Hindlimb muscle (tissue), 1 donor: ENCODE data around the gene SCGB1A1. TPM values are rescaled to one million over a fixed set of nuclear protein-coding genes. Genes with fewer than 3 reads are reported as not detected.

ENCODE experiments used
- DNase-seq: peaks from one replicate; pipeline ENCODE4 v3.0.0-alpha.2; 2013
- polyA plus RNA-seq: library from polyadenylated mRNA; unstranded; fragments of 120-200 nt; gene quantifications from one replicate; pipeline ENCODE4 v1.2.1, GENCODE V29; 2013; ENCODE audit not compliant: insufficient read length

SCGB1A1 gene
- polyA plus RNA-seq, 1 donor = not detected

DNA sequence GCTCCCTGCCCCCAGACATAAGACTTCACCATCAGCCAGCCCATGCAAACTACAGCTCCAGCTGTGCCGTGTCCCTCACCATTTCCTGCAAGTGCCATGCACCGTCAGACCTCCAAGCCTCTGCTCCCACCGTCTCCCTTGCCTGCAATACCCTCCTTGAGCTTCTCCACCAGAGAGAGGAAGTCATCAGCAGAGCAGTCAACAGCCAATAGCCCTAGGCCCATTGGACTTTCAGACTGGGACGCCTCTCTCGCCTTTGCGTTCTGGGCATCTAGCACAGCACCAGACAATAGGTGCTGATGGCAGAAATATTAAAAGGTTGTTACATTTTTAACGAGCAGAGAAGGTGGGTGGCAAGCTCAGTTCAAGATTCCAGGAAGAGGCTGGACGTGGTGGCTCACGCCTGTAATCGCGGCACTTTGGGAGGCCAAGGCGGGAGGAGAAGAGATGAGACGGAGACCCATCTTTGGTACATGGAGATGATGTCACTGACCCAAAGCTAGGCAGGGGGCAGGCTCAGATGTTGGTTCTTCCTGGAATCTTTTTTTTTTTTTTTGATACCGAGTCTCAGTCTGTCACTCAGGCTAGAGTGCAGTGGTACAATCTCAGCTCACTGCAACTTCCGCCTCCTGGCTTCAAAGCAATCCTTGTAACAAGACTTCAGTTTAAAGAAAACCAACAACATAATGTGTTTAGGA, 31.9 kb downstream of the SCGB1A1 start:
- DNase-seq = no peak

DNA sequence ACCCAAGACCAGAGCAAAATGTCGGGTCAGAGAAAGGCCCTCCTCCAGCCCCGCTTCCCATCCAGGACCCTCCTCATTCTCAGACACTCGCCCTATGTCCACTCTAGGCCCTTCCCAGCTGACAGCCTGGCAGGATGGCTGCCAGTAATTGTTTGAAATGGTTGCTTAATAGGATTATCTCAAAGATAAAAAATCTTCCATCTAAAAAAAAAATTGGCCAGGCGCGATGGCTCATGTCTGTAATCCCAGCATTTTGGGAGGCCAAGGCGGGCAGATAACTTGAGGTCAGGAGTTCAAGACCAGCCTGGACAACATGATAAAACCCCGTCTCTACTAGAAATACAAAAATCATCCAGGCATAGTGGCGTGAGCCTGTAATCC, 32.4 kb downstream of the SCGB1A1 start:
- no peak for DNase-seq

DNA sequence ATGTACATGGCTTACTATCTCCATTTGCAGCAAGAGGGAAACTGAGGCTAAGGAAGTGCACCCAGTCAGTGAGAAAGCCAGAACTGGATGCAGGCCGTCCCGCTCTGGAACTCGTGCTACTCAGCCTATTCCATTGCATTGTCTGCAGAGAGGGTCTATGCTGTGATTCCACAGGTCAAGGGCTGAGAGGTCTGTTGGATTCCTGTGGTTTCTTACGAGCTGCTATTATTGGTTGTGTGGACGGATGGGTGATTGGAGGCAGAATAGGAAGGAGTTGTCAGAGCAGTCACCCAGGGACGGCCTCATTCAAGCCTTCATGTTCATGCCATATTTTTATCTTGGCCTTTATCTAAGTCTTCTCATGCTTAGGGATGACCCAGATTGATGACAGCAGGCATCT, 33.4 kb downstream of the SCGB1A1 start:
- no peak for DNase-seq

DNA sequence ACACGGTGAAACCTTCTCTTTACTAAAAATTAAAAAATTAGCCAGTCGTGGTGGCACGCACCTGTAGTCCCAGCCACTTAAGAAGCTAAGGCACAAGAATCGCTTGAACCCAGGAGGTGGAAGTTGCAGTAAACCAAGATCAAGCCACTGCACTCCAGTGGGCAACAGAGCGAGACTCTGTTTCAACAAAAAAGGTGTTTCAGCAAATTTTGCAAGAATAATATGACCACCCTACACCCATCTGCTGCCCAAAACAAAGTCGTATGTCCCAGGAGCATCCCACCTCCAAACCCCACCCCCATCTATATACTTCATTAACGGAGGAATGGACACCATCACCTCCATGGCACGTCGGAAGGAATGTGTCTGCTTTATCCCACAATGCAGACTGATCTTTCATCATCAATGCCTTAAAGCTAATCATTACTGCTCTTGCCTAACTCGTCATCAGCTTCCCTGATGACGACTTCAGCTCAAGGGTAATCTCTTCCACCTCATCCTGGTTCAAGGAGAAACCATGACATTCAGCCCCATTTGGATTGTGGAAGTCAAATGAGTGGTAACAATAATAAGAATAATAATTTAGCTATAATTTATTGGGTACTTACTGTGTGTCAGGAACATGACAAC, 34.1 kb downstream of the SCGB1A1 start:
- DNase-seq = no peak

DNA sequence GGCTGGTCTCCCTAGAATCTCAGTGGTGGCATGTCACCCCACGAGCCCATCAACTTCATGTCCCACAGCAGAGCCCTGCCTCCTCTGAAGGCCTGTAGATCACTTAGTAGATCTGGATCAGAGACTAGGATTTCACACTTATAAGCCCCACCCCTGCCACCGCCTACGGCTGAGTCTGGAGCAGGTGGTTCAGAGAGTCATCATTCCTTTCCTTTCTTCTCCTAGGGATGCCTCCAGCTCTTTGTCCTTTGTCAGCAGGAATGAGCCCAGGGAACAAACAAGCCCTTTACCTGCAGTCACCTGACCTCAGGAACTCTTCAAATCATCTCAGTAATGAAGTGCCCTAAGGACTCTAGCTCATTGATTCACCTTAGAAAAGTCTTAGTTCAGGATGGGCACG, 37.8 kb downstream of the SCGB1A1 start:
- no peak for DNase-seq

DNA sequence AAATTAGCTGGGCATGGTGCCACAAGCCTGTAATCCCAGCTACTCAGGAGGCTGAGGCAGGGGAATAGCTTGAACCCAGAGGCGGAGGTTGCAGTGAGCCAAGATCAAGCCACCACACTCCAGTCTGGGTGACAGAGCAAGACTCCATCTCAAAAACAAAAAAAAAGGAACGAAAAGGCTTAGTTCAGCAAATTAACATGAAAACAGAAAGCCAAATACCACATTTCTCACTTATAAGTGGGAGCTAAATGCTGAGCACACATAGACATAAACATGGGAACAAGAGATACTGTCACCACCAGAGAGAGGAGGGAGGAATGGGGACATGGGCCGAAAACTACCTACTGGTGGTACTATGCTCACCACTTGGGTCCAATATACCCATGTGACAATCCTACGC, 38.6 kb downstream of the SCGB1A1 start:
- no peak for DNase-seq

DNA sequence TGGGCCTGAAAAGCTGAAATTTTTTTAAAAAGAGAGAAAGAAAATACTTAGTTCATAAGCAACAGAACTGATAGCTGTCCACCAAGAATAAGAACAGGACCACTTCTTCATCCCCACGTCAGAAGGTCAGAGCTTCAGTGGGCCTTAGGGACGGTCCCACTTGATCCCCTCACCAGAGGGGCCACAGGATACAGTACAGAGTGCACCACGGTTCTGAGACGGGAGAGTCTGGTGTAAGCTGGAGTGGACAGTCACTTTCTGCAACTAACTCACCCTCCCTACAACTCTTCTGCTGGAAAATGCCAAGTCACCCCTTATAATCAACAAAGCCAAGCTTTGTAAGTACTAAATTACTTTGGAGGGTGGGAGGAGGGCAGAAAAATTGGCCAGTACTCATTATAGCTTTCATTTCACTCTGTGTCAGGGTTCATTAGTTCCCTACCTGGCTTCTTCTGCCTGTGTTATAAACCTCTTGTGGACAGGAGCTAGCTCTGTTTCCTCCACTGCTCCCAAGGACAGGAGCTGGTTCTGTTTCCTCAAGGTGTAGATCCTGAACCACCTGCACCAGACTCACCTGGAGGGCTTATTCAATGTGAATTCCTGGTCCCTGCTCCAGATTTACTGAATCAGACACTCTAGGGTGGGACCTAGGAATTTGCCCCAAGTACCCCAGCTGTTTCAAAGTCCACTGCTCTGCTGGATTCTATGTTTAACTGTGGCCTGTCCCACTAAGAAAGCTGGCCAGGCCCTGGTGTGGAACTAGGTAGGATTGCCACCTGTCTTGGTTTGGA, 39.6 kb downstream of the SCGB1A1 start:
- DNase-seq = no peak

DNA sequence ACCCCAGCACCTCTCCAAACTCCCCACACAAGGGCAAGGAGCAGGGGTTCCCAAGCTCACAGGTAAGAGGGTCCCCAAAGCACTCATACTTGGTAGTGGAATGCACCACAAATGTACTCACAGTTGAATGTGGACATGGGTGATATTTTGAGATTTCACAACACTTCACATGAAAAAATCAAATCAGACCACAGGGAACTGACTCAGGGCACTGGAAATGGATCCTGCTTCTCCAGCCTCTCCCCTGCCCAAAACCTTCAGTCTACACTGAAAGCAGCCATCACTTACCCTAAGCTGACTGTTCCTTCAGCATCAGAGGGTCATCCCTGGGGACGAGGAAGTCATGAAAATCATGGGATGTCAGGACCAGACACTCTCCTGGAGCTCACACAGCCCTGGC, 40.2 kb downstream of the SCGB1A1 start:
- DNase-seq = no peak

DNA sequence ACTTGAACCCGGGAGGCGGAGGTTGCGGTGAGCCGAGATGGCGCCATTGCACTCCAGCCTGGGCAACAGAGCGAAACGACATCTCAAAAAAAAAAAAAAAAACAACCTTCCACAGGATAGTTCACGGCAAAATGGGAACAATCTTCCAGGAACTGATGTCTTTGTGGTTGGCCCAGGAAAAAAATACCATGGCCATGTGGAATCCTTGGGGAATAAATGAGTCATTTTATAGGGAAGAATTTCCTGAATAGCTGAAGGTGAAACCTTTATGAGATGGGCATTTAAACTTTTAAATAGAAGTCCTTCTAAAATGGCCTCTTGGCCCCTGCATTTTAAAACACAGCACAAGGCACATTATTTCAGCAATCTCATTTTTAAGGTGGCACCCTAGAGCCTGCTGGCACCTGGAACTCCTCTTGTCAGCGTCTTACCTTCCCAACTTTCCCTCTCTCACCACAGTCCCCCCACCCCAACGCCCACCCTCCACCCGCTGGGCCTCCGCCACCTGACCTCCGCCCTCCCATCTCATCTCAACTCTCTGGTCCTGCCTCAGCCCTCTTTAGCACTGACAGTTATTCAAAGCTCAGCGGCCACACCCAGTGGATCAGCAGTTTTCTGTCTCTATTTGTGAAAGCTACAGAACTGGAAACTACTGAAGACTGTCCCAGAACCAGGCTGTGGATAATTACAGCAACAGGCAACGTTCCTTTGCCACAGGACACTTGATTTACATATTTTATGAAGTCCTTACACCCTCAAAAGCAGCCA, 43.1 kb downstream of the SCGB1A1 start:
- no peak for DNase-seq

DNA sequence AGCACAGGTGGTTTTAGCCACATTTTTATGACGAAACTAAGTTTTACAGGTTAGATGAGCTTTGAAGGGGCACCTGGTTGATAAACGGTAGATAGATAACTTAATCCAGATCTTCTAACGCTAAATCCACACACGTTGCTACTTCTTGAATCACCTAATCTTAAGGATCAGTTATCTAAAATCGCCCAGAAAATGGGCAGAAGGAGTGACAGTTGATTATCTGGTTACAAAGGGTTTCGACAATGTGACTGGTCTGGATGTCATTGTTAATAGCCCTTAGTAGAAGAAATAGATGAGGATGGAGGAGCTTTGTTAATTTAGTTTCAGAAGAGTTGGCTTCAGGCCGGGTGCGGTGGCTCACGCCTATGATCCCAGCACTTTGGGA, 43.7 kb downstream of the SCGB1A1 start:
- no peak for DNase-seq

DNA sequence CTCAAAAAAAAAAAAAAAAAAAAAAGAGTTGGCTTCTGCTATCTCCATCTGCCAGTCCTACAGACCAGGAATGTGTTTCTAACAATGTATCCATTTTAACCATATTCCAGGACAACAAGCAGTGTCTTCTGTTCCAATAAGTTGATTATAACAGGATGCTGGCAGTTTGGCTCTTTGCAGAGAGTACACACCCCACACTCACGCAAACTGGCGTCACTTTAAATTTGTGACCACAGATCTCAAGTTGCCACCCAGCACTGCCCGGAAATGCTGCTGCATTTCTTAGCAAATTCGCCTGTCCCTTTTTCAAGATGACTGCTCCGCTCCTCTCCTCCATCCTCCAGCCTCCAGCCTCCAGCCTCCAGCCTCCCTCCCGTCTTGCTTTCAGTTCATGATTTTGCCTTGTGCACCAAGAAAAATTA, 44.3 kb downstream of the SCGB1A1 start:
- no peak for DNase-seq

DNA sequence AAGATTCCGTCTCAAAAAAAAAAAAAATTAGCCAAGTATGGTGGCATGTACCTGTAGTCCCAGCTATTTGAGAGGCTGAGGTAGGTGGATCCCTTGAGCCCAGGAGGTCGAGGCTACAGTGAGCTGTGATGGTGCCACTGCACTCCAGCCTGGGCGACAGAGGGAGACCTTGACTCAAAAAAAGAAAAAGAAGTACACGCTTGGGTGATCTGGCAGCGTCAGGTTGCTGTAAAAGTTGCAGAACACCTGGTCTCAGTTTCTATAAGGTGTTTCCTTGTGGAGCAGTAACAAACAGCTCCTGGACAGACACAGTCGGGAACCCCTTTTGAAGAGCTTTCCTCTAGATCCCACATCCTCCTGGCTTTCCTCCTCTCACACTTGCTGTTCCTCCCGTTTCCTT, 45.8 kb downstream of the SCGB1A1 start:
- DNase-seq = no peak

DNA sequence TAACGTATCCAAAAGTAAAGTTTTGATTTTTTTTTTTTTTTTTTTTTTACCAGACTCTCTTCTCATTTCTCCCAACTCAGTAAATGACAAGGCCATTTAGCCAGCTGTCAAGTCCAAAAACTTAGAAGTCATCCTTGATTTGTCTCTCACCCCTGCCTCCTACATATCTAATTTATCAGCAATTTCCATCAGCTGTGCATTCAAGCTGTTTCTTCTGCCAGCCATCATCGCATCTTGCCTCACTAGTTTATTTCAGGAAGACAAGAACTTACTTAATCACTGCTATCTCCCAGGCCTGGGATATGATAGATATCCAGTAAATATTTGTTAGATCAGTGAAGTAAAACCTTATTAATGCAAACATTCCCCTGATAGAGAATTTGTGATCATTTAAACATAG, 47.6 kb downstream of the SCGB1A1 start:
- no peak for DNase-seq

DNA sequence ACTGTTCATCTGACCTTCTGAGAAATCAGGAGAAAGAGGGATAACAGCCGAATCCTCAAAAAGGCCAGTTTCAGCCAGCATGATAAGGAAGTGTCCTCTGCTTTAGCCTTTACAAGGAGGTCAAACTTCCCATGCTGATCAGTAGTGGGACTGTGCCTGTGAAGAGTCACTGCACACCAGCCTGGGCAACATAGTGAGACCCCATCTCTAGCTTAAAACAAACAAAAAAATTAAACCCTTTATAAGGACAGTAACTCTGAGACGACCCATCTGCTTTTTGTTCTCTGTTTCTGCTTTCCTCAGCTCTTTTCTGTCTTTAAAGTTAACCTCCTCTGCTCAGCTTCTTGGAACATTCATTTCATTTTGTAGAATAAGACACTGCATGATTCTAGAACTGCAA, 49.7 kb downstream of the SCGB1A1 start:
- DNase-seq = no peak

DNA sequence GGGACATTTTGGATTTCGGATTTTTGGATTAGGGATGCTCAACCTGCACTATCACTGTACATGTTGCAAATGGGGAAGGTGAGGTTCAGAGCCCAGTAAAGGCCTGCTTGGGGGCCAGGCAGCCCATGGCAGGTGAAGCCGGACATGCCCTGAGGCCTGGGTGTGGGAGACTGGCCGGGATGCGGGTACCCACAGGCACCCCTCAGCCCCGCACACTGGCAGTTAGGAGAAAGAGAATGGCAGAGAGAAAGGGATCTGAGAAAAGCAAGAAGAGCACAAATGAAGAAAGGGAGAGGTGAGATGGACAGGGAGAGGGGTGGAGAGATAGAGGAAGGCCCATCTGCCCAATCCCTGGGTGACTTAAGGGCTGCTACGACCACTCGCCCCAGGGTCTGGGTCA, 52.8 kb downstream of the SCGB1A1 start:
- no peak for DNase-seq

DNA sequence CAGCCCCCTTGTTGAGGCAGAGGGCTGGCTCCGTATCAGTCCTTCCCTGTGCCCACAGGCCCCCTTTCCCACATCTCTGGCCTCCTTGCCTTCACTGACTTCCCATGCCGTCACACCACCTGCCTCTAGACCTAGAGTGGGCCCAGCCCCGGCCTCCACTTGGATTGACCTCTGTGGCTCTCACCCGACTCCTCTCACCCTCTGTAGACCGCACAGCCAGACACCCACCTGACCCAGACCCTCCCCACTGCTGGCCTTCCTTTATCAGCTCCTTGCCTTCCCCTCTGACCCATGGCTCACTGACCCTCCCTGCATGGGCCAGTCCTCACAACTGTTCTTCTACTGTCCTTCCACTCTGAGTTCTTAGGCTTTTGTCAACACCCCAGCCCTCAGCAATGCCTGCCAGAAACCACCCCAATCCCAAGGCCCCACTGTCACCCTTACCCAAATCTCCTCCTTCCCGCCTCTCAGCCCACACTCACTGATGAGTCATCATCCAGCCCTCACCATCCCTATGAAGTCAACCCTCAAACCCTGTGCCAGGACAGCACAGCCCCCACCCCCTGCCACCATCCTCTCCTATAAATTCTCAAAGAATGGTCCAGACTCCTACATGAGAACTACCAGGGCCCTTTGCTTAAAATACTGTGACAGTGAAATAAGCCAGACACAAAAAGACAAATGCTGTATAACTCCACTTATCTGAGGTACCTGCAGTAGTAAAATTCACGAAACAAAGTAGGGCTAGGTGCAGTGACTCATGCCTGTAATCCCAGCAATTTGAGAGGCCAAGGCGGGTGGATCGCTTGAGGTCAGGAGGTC, 53.4 kb downstream of the SCGB1A1 start:
- DNase-seq = no peak

Other genes with a start within 250 kb of the SCGB1A1 start
- not detected for gene SCGB1D1, start 228.8 kb upstream of the SCGB1A1 start, polyA plus RNA-seq
- not detected for gene SCGB2A1, start 210.4 kb upstream of the SCGB1A1 start, polyA plus RNA-seq
- not detected for gene SCGB1D2, start 176.8 kb upstream of the SCGB1A1 start, polyA plus RNA-seq
- not detected for gene SCGB2A2, start 148.9 kb upstream of the SCGB1A1 start, polyA plus RNA-seq
- gene SCGB1D4, start 120.0 kb upstream of the SCGB1A1 start, polyA plus RNA-seq = not detected
- 3.5 TPM for gene ASRGL1, start 81.6 kb upstream of the SCGB1A1 start, polyA plus RNA-seq
- 359 TPM for gene AHNAK, start 127.8 kb downstream of the SCGB1A1 start, polyA plus RNA-seq
- 3,451 TPM for gene EEF1G, start 154.9 kb downstream of the SCGB1A1 start, polyA plus RNA-seq
- gene TUT1, start 172.5 kb downstream of the SCGB1A1 start, polyA plus RNA-seq = 16.9 TPM
- 42.0 TPM for gene MTA2, start 182.8 kb downstream of the SCGB1A1 start, polyA plus RNA-seq
- 20.7 TPM for gene EML3, start 193.7 kb downstream of the SCGB1A1 start, polyA plus RNA-seq
- 0.90 TPM for gene ROM1, start 194.2 kb downstream of the SCGB1A1 start, polyA plus RNA-seq
- 21.4 TPM for gene B3GAT3, start 203.0 kb downstream of the SCGB1A1 start, polyA plus RNA-seq
- gene GANAB, start 227.6 kb downstream of the SCGB1A1 start, polyA plus RNA-seq = 161 TPM
- gene INTS5, start 234.3 kb downstream of the SCGB1A1 start, polyA plus RNA-seq = 13.3 TPM
- 31.3 TPM for gene C11orf98, start 246.2 kb downstream of the SCGB1A1 start, polyA plus RNA-seq
- 3.3 TPM for gene CSKMT, start 246.3 kb downstream of the SCGB1A1 start, polyA plus RNA-seq